Mammary epithelial cell (primary cell): ENCODE results near the gene PTHLH.

Experiments used
- CTCF ChIP-seq, 2 donors: IDR thresholded peaks in 1 of 2; conservative IDR thresholded peaks in 1 of 2; 2 replicates each; pipeline ENCODE4 v1.5.1; 2011 to 2012; ENCODE audit warnings: inconsistent platforms in 2 of 2, low read length in 2 of 2, mild to moderate bottlenecking in 2 of 2, control low read depth in 1 of 2, low read depth in 1 of 2; ENCODE audit not compliant: insufficient read depth in 1 of 2; ENCODE audit errors: extremely low read depth in 1 of 2
- EZH2 ChIP-seq: IDR thresholded peaks from 2 replicates; pipeline ENCODE4 v1.6.1; 2012; ENCODE audit warnings: low read length, inconsistent platforms, borderline replicate concordance

- TF ChIP-seq EZH2 (no peak), CTCF (conservative IDR thresholded peaks at IDR 0.05 in 1 of 2, IDR thresholded peaks at IDR 0.05 in 1 of 2; ENCODE audit: extremely low read depth in 1 of 2, insufficient read depth in 1 of 2, low read depth in 1 of 2, low read length in 2 of 2) (no peak)
These were observed 18.7 kb downstream of the PTHLH start for GRCh38 chr12:27953817-27954216.
